Thoracic aorta (tissue), 2 donors: ENCODE measurements around the gene CELF2. TPM values are rescaled to one million over a fixed set of nuclear protein-coding genes. Genes with fewer than 3 reads are reported as not detected.

Source experiments
- ATAC-seq: fragments of 150-250 bp; one replicate; pipeline ENCODE4 v1.8.0; 2017; ENCODE audit warnings: low read depth; ENCODE audit not compliant: insufficient number of reproducible peaks, low FRiP score
- DNase-seq: peaks from one replicate; pipeline ENCODE4 v3.0.0-alpha.2; 2020; ENCODE audit warnings: low spot score
- H3K27ac ChIP-seq, 2 donors: fragments of 200-600 bp; sonication (generic); 1 replicate in 1 of 2; 2 replicates in 1 of 2; pipeline ENCODE4 v1.5.1; 2016; ENCODE audit warnings: mild to moderate bottlenecking in 2 of 2, moderate library complexity in 2 of 2
- H3K27me3 ChIP-seq: fragments of 200-600 bp; sonication (generic); replicated peaks from 2 replicates; pipeline ENCODE4 v1.6.0; 2016; ENCODE audit warnings: mild to moderate bottlenecking; ENCODE audit not compliant: insufficient read depth
- H3K36me3 ChIP-seq: fragments of 200-600 bp; sonication (generic); one replicate; pipeline ENCODE4 v1.5.1; 2016
- H3K4me1 ChIP-seq, 2 donors: fragments of 200-600 bp; sonication (generic); 1 replicate in 1 of 2; 2 replicates in 1 of 2; pipeline versions ENCODE4 v1.5.1 to v1.6.0; 2016; ENCODE audit warnings: low read depth in 2 of 2, mild to moderate bottlenecking in 1 of 2; ENCODE audit not compliant: control insufficient read depth in 1 of 2
- H3K4me3 ChIP-seq: fragments of 200-600 bp; sonication (generic); 2 replicates; pipeline ENCODE4 v1.5.1; 2016; ENCODE audit warnings: mild to moderate bottlenecking
- H3K9me3 ChIP-seq: fragments of 200-600 bp; sonication (generic); 2 replicates; pipeline ENCODE4 v1.5.1; 2016
- total RNA-seq, 2 donors: library from RNA; depleted of rRNA; stranded (reverse); fragments of >200 nt; gene quantifications; one replicate each; pipeline versions ENCODE4 v1.1.0 to v1.2.3, GENCODE V29; 2016
- TF ChIP-seq, protein P1 (sequence below): fragments of 200-600 bp; sonication (generic); IDR thresholded peaks from one replicate; pipeline ENCODE4 v1.5.1; 2019; ENCODE audit warnings: antibody characterized with exemption

The CELF2 gene
- total RNA-seq, 2 donors from 2014 or later = 69.0 to 73.5 TPM

DNA sequence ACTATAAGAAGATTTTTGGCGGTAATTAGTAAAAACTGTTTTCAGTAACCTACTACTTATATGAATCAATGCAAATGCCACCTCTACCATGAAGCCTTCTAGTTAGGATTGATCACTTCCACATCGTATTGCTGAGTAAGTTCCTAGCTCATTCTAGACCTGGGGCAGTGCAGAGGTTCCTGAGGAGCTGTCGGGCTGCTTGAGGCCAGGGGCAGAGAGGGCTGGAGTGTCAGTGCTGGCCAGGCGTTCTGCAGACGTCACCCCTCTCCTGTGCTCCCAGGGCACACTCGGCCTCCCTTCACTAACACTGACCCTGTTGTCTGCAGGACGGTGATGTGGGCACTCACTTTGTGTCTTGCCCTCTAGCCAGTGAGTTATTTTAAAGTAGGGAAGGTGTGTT is 275.7 kb downstream of the CELF2 start:
- Histone ChIP-seq H3K27me3 (no peaks in the 10 kb centered on the region), H3K4me1 (no peaks in the 10 kb centered on the region), H3K4me3 (no peak overlapping the region), H3K36me3 (peaks cover 15% of the 10 kb centered on the region), H3K9me3 (no peaks in the 10 kb centered on the region), H3K27ac (no peak overlapping the region)
- ATAC-seq (no peak), DNase-seq (no peak)
- TF ChIP-seq, protein P1, sequence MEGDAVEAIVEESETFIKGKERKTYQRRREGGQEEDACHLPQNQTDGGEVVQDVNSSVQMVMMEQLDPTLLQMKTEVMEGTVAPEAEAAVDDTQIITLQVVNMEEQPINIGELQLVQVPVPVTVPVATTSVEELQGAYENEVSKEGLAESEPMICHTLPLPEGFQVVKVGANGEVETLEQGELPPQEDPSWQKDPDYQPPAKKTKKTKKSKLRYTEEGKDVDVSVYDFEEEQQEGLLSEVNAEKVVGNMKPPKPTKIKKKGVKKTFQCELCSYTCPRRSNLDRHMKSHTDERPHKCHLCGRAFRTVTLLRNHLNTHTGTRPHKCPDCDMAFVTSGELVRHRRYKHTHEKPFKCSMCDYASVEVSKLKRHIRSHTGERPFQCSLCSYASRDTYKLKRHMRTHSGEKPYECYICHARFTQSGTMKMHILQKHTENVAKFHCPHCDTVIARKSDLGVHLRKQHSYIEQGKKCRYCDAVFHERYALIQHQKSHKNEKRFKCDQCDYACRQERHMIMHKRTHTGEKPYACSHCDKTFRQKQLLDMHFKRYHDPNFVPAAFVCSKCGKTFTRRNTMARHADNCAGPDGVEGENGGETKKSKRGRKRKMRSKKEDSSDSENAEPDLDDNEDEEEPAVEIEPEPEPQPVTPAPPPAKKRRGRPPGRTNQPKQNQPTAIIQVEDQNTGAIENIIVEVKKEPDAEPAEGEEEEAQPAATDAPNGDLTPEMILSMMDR = no peak

DNA sequence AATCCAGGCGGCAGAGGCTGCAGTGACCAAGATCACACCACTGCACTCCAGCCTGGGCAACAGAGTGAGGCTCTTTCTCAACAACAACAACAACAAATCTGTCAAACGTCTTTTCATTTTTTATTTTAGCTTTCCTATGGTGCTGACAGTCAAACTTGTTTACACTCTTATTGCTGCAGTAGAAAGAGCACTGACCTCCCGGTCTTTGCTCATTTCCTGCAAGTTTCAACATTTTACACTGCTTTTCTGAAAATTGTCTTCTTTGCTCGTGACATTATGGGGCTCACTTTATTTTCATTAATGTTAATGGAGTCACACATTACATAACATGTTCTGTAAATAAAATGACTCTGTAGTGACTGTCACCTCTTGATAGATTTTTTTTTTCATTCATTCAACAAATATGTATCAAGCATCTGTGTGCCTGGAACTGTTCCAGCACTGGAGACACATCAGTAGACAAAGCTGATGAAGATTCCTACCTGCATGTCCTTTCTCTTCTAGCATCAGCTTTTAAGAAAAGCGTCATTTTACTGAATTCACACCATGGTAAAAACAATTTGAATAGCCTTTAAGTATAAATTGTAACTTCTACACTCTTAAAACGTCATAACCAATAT is 277.3 kb downstream of the CELF2 start:
- H3K4me3 ChIP-seq = no peak overlapping the region
- H3K27ac ChIP-seq = no peak overlapping the region
- H3K36me3 ChIP-seq = peaks cover 19% of the 10 kb centered on the region
- TF ChIP-seq, protein P1 = no peak
- H3K27me3 ChIP-seq = no peaks in the 10 kb centered on the region
- H3K4me1 ChIP-seq = no peaks in the 10 kb centered on the region
- H3K9me3 ChIP-seq = no peaks in the 10 kb centered on the region
- ATAC-seq (no peak), DNase-seq (no peak)

DNA sequence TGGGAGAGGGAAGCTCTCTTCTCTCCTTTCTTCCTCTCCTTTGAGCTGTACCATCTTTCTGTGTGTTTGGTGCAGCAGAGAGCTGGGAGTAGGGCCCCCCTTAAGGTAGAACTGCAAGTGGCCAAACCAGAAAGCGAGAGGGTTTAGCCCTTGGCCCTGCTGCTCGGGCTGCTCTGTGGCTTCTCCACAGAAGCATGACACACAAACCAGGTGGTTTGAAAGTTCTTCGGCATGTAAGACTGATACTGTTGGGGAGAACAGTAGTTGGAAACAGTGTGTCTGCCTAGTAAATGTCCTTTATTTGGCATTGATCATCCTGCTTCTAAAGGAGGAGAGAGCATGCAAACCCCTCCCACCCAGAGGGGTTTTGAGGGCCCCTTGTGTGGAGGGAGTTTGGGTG is 277.8 kb downstream of the CELF2 start:
- Histone ChIP-seq H3K27me3 (no peaks in the 10 kb centered on the region), H3K9me3 (no peaks in the 10 kb centered on the region), H3K36me3 (peaks cover 17% of the 10 kb centered on the region), H3K27ac (no peak overlapping the region), H3K4me1 (no peaks in the 10 kb centered on the region), H3K4me3 (no peak overlapping the region)
- ATAC-seq (no peak), DNase-seq (no peak)
- TF ChIP-seq, protein P1 = no peak

DNA sequence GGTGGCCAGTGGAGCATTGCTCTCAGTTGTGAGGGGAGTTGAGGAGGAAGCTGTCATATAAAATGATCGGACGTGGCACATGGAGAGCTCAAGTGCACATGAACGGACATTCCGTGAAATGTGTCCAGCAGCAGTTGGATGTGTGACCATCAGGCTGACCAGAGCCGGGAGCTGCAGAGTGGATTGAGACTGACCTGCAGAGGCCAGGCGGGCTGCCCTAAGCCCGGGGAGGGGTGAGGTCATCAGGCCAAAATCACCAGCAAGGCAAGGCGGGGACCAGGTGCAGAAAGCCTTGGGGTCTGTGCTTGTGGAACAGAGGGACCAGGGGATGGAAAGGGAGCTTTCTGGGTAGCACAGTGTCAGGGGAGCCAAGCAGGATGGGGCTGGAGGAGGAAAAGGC is 279.5 kb downstream of the CELF2 start:
- Histone ChIP-seq H3K36me3 (peaks cover 14% of the 10 kb centered on the region), H3K9me3 (no peaks in the 10 kb centered on the region), H3K27me3 (no peaks in the 10 kb centered on the region), H3K27ac (no peak overlapping the region), H3K4me3 (no peak overlapping the region), H3K4me1 (no peaks in the 10 kb centered on the region)
- ATAC-seq = no peak
- TF ChIP-seq, protein P1 = no peak
- no peak for DNase-seq

DNA sequence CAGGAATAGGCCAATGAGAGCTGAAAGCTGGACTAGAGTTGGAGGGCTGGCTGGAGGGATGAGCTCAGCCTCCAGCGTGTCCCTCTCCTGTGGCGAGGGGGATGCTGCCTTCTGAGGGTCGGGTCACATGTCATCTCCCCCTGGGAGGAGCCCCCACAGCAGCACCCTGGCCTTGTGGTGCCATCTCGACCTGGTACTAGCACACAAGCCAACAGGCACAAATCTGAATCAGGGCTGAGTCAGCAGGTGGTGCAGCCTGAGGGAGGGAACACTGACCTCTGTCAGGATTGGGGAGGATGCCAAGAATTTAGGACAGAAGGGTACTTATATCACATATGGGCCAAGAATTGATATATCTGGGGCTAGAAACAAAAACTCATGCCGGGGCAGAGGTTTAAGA is 280.4 kb downstream of the CELF2 start:
- H3K9me3 ChIP-seq = no peaks in the 10 kb centered on the region
- no peak for ATAC-seq
- peaks cover 17% of the 10 kb centered on the region for H3K36me3 ChIP-seq
- H3K27me3 ChIP-seq = no peaks in the 10 kb centered on the region
- TF ChIP-seq, protein P1 = no peak
- H3K4me1 ChIP-seq = no peaks in the 10 kb centered on the region
- H3K4me3 ChIP-seq = no peak overlapping the region
- no peak for DNase-seq
- no peak overlapping the region for H3K27ac ChIP-seq
